Hepatocyte (in vitro differentiated cells): ENCODE measurements around the gene ARHGEF10L. TPM values are rescaled to one million over a fixed set of nuclear protein-coding genes. Genes with fewer than 3 reads are reported as not detected.

Experiments
- DNase-seq: peaks from one replicate; pipeline ENCODE4 v3.0.0-alpha.2; 2016; ENCODE audit warnings: low spot score
- H2AFZ ChIP-seq: fragments of 200-600 bp; sonication (generic); 2 replicates; pipeline ENCODE4 v1.6.0; 2016; ENCODE audit warnings: antibody characterized with exemption, mild to moderate bottlenecking
- H3K27ac ChIP-seq: fragments of 200-600 bp; sonication (generic); 2 replicates; pipeline ENCODE4 v1.5.1; 2016; ENCODE audit warnings: mild to moderate bottlenecking
- H3K27me3 ChIP-seq: fragments of 200-600 bp; sonication (generic); 2 replicates; pipeline ENCODE4 v1.6.1; 2016
- H3K36me3 ChIP-seq: fragments of 200-600 bp; sonication (generic); replicated peaks from 2 replicates; pipeline ENCODE4 v1.5.1; 2016; ENCODE audit warnings: low read depth; ENCODE audit not compliant: insufficient read depth
- H3K4me1 ChIP-seq: fragments of 200-600 bp; sonication (generic); 2 replicates; pipeline ENCODE4 v1.5.1; 2016; ENCODE audit warnings: mild to moderate bottlenecking, moderate library complexity; ENCODE audit not compliant: insufficient read depth
- H3K4me2 ChIP-seq: fragments of 200-600 bp; sonication (generic); 2 replicates; pipeline ENCODE4 v1.6.0; 2016
- H3K4me3 ChIP-seq: fragments of 200-600 bp; sonication (generic); 2 replicates; pipeline ENCODE4 v1.5.1; 2016; ENCODE audit warnings: mild to moderate bottlenecking
- H3K79me2 ChIP-seq: fragments of 200-600 bp; sonication (generic); 2 replicates; pipeline ENCODE4 v1.6.0; 2017; ENCODE audit warnings: mild to moderate bottlenecking
- H3K9me2 ChIP-seq: fragments of 200-600 bp; sonication (generic); replicated peaks from 2 replicates; pipeline ENCODE4 v1.6.0; 2017; ENCODE audit warnings: mild to moderate bottlenecking; ENCODE audit not compliant: insufficient read depth
- H3K9me3 ChIP-seq: fragments of 200-600 bp; sonication (generic); 2 replicates; pipeline ENCODE4 v1.5.1; 2016; ENCODE audit warnings: low read depth, mild to moderate bottlenecking
- H4K20me1 ChIP-seq: fragments of 200-600 bp; sonication (generic); 2 replicates; pipeline ENCODE4 v1.6.0; 2016; ENCODE audit warnings: mild to moderate bottlenecking; ENCODE audit not compliant: insufficient read depth, poor library complexity, severe bottlenecking
- CTCF ChIP-seq: fragments of 200-600 bp; sonication (generic); IDR thresholded peaks from 2 replicates; pipeline ENCODE4 v1.5.1; 2016; ENCODE audit warnings: antibody characterized with exemption, mild to moderate bottlenecking; ENCODE audit not compliant: poor library complexity
- EZH2 ChIP-seq: fragments of 200-600 bp; sonication (generic); IDR thresholded peaks from 2 replicates; pipeline ENCODE4 v1.6.1; 2016; ENCODE audit warnings: antibody characterized with exemption, mild to moderate bottlenecking, borderline replicate concordance
- EZH2phosphoT487 ChIP-seq: fragments of 200-600 bp; sonication (generic); IDR thresholded peaks from one replicate; pipeline ENCODE4 v1.6.1; 2018; ENCODE audit warnings: antibody characterized with exemption, mild to moderate bottlenecking, low read depth, moderate library complexity; ENCODE audit not compliant: unreplicated experiment, severe bottlenecking
- WGBS: methylation state at CpG from one replicate; pipeline ENCODE4 v1.1.6; 2016; ENCODE audit warnings: low lambda C conversion rate; ENCODE audit errors: missing lambda C conversion rate; 5-methylcytosine and 5-hydroxymethylcytosine counted together
- polyA plus RNA-seq: library from polyadenylated mRNA; unstranded; fragments of >200 nt; fragmentation: Nextera tagmentation; extraction: Ambion mirVana; gene quantifications from 2 replicates; pipeline ENCODE4 v1.2.1, GENCODE V29; 2016
- total RNA-seq: library from RNA; depleted of rRNA; stranded (reverse); fragments of >200 nt; gene quantifications from 2 replicates; pipeline ENCODE4 v1.2.3, GENCODE V29; 2014

Gene ARHGEF10L
- total and polyA plus RNA-seq, 2 experiments from 2014 or later: 40.4 to 48.3 TPM

GRCh38 chr1:17567582-17567981 lies 28.1 kb downstream of the ARHGEF10L start:
- 90% methylated on average over 6 of the region's 6 CpGs for WGBS
- no peak for DNase-seq
- H3K79me2 ChIP-seq: peaks cover 49% of the 10 kb centered on the region

GRCh38 chr1:17568014-17568900 lies 28.8 kb downstream of the ARHGEF10L start:
- WGBS: 95% methylated on average over 11 of the region's 11 CpGs
- Histone ChIP-seq H3K4me2 (no peak overlapping the region), H3K9me2 (no peaks in the 10 kb centered on the region), H3K27ac (no peak overlapping the region), H2AFZ (no peak overlapping the region), H4K20me1 (peaks cover 3% of the 10 kb centered on the region), H3K4me1 (peaks cover 33% of the 10 kb centered on the region), H3K9me3 (no peaks in the 10 kb centered on the region), H3K4me3 (no peak overlapping the region), H3K27me3 (no peaks in the 10 kb centered on the region), H3K79me2 (peaks cover 44% of the 10 kb centered on the region), H3K36me3 (no peaks in the 10 kb centered on the region)
- TF ChIP-seq EZH2phosphoT487: no peak
- TF ChIP-seq CTCF: no peak
- no peak for TF ChIP-seq EZH2
- DNase-seq: no peak

More at GRCh38 chr1:17567582-17567981, 28.1 kb downstream of the ARHGEF10L start:
- Histone ChIP-seq H2AFZ (no peak overlapping the region), H3K27ac (no peak overlapping the region), H4K20me1 (peaks cover 3% of the 10 kb centered on the region), H3K9me3 (no peaks in the 10 kb centered on the region), H3K9me2 (no peaks in the 10 kb centered on the region), H3K27me3 (no peaks in the 10 kb centered on the region), H3K4me3 (no peak overlapping the region), H3K4me1 (peaks cover 31% of the 10 kb centered on the region), H3K36me3 (no peaks in the 10 kb centered on the region), H3K4me2 (no peak overlapping the region)
- TF ChIP-seq EZH2: no peak
- TF ChIP-seq EZH2phosphoT487: no peak
- no peak for TF ChIP-seq CTCF

- Histone ChIP-seq H4K20me1 (peaks cover 3% of the 10 kb centered on the region), H2AFZ (no peak overlapping the region), H3K79me2 (peaks cover 34% of the 10 kb centered on the region), H3K27me3 (no peaks in the 10 kb centered on the region), H3K4me3 (no peak overlapping the region), H3K36me3 (no peaks in the 10 kb centered on the region), H3K9me3 (no peaks in the 10 kb centered on the region), H3K27ac (peak overlapping the region; percentile 89), H3K4me1 (peaks cover 37% of the 10 kb centered on the region), H3K4me2 (peak overlapping the region; percentile 45), H3K9me2 (no peaks in the 10 kb centered on the region)
- no peak for DNase-seq
- no peak for TF ChIP-seq EZH2phosphoT487
- no peak for TF ChIP-seq CTCF
- no peak for TF ChIP-seq EZH2
- 38% methylated on average over 16 of the region's 16 CpGs for WGBS
Observed at GRCh38 chr1:17569200-17570139, 30.0 kb downstream of the ARHGEF10L start.
